HG03066 (cell line): ENCODE data around the gene HDLBP.

Source experiments
- ATAC-seq: cut with Tn5 transposase; IDR thresholded peaks from one replicate; pipeline ENCODE4 v1.9.1; 2021; ENCODE audit warnings: low read depth; ENCODE audit not compliant: unreplicated experiment

Gene HDLBP, protein sequence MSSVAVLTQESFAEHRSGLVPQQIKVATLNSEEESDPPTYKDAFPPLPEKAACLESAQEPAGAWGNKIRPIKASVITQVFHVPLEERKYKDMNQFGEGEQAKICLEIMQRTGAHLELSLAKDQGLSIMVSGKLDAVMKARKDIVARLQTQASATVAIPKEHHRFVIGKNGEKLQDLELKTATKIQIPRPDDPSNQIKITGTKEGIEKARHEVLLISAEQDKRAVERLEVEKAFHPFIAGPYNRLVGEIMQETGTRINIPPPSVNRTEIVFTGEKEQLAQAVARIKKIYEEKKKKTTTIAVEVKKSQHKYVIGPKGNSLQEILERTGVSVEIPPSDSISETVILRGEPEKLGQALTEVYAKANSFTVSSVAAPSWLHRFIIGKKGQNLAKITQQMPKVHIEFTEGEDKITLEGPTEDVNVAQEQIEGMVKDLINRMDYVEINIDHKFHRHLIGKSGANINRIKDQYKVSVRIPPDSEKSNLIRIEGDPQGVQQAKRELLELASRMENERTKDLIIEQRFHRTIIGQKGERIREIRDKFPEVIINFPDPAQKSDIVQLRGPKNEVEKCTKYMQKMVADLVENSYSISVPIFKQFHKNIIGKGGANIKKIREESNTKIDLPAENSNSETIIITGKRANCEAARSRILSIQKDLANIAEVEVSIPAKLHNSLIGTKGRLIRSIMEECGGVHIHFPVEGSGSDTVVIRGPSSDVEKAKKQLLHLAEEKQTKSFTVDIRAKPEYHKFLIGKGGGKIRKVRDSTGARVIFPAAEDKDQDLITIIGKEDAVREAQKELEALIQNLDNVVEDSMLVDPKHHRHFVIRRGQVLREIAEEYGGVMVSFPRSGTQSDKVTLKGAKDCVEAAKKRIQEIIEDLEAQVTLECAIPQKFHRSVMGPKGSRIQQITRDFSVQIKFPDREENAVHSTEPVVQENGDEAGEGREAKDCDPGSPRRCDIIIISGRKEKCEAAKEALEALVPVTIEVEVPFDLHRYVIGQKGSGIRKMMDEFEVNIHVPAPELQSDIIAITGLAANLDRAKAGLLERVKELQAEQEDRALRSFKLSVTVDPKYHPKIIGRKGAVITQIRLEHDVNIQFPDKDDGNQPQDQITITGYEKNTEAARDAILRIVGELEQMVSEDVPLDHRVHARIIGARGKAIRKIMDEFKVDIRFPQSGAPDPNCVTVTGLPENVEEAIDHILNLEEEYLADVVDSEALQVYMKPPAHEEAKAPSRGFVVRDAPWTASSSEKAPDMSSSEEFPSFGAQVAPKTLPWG (N-terminal part only)

DNA sequence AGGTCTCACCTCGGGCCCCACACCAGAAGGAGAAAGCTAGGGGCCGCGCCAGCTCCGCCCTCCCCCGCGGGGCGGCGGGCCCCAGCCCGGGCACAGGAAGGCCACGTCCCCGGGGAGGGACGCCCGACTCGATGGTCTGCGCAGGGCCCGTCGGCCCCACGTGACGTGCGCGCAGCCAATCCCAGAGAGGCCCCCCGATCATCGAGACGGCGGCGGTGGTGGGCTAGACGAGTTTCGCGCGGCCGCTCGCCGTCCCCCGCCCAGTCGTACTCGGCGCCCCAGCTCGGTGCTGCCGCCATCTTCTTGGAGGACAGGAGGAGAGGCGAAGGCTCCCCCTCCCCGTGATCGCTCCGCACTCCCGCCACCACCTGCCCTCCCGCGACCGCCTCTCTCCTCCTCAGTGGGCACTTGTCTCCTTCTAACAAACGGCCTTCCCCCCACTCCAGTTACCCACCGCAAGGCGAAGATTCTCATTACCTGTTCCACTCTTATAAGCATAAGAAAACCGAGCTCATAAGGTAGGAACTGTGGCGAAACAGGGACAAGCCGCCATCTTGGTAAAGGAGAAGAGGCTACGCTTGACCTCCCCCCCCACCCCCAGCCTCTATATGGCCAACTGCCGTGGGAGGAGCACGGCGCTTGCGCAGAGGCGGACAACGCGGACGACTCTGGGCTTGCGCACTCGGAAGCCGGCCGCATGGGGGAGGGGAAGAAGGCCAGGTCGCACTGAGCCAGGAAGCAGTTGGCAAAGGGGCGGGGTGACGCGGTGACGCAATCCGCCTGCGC lies at the start of gene HDLBP:
Gene HDLBP, minus strand, starts transcription at position 580 of the 786 bp plus-strand sequence. CDS start 48,803 bp downstream, outside the sequence.
- peak; percentile 72 for ATAC-seq

DNA sequence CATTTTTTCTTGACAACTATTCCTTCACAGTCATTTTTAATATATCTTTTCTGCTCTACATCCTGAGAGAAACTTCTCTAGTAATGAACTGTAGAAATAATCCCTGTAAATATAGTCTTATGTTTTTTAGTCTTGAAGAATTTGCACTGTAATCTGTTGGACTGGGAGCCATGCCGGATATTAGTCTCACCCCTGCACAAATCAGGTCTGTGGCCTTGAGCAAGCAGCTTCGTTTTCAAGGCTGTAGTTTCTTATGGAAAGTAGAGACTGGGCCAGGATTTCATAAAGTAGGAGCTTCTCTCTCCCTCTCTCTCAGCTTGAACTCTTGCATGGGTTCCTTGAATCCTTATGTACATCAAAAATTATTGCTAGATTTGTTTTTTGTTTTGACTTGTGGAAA lies 49.3 kb upstream of the HDLBP start:
- ATAC-seq = no peak

DNA sequence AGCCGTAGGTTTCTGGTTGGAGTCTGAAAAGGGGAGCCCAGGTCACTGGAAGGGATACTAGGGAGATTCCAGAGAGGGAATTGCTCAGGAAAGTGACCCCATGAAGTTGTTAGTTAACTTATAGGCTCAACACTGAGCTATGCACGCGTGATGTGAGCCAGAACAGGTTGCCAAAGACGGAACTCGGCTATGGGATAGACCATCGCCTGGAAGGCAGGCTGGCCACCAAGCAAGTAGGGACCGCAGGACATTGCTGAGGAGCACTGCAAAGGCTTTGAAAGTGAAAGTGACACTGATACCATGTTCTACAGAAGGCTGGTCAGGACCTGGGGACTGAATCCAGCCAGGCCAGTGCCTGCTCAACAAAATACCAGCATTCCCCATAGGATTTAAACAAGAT lies 48.0 kb upstream of the HDLBP start:
- ATAC-seq = no peak

DNA sequence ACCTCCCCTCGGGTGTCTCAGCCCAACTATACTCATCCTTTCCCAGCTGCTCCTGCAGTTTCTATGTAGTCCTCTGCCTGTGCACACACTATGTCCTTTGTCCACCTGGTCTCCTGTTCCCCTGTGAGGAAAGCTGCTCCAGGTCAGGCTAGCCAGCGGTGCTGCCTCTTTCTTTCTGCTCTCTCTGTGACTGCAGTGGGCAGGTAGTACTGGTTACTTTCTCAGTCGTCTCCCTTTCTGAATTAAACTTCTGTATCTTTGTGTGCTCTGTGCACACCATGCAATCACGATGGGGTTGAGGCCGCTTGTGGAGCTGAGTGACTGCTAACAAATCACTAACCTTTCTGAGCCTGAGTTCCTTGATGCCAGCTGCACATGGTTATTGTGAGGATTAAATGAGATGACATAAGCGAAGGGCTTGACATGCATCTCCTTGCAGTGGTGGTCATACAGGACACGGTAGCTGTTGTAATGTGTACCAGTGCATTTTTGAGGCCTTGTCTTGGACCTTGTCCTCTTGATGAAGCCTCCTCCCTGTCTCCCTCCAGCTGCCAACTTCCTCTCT lies 44.1 kb upstream of the HDLBP start:
- no peak for ATAC-seq

DNA sequence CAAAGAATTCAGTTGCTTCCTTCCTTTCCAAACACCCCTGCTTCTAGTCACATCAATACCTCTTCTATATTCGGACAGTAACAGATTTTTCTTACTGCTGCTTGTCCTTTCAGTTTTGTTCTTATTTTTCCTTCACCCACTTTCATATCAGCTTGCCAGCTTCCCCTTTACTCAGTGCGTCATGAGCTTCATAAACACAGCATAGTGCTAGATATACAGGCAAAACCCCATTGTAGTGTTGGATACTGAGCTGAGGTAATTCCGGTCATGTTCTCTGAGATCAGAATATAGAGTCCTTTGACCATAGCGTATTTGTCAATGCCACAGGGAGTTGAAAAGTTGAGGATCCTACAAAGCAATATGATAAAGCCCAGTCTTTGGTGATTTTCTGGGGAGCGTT lies 43.0 kb upstream of the HDLBP start:
- no peak for ATAC-seq

DNA sequence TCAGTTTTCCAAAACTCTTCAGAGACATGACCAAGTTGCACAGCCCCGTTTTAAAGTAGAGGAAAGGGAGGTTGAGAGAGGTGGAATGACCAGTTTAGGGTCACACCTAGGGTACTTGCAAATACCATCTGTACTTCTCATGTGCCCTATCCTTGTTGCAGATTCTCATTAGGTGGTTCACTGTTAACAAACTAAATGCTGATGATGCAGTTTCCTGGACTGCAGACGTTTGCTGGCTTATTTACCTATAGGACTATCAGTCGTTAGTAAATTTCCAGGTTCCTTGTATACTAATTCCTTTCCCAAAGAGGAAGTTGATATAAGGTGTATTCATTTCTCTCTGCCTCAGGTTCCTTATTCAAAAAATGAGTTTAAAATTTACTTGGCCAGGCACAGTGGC lies 42.1 kb upstream of the HDLBP start:
- ATAC-seq = no peak

DNA sequence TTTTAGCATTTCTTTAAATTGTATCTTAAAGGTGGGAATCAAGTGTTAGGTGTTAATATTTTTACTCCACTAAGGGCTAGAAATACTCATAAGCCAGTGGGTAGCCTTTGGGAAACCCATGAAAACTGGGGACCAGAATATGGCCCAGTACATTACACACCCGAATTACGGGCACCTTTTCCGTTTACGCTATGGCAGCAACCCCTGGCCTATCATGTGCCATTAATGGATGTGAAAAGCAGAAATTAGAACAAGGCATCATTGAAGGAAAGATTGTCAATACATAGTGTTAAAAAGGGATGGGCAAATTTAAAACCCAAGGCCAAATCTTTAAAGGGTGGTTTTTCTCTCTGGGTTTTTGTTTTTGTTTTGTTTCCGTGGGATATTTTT lies 41.4 kb upstream of the HDLBP start:
- no peak for ATAC-seq

DNA sequence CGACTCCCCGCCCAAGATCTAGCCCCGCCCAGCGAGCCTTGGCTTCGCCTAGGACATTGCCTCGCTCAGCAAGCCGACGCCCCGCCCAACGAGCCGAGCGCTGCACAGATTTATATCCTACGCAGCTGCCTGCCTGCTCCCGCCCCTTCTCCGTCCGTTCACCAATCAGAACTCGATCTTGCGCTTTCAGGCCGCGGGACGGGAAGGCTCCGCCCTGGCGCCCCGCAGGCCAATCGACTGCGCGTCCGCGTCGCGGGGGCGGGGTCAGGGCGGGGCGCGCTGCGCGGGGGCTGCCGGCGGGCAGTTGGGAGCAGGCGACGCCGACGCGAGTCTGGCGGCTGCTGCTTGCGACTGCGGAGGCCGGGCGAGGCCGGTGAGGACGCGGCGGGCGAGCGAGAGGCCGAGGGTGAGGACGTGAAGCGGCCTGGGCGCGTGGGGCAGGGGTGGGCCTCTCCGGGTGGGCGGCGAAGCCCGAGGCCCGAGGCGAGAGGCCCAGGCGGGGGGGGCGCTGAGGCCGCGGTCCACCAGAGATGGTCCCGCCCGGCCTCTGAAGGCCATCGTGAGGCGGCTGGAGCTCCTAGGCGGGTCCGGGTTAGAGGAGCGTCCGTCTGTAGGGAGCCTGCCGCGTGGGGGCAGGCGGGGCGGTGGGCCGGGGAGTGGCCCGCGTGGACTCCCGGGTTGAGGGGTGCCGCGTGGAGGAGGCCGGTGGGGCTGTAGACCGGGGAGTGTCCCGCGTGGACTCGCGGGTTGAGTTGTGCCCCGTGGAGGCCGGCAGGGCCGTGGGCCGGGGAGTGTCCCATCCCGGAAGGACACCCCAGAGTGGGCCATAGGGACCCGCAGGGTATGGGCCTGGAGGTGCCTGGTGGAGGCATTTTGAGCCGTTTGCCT lies 40.8 kb upstream of the HDLBP start, which contains the start of gene FARP2:
Gene FARP2, plus strand, starts transcription at position 303 of the 888 bp plus-strand sequence. CDS start 16,823 bp downstream, outside the sequence.
- peak; percentile 87 for ATAC-seq

DNA sequence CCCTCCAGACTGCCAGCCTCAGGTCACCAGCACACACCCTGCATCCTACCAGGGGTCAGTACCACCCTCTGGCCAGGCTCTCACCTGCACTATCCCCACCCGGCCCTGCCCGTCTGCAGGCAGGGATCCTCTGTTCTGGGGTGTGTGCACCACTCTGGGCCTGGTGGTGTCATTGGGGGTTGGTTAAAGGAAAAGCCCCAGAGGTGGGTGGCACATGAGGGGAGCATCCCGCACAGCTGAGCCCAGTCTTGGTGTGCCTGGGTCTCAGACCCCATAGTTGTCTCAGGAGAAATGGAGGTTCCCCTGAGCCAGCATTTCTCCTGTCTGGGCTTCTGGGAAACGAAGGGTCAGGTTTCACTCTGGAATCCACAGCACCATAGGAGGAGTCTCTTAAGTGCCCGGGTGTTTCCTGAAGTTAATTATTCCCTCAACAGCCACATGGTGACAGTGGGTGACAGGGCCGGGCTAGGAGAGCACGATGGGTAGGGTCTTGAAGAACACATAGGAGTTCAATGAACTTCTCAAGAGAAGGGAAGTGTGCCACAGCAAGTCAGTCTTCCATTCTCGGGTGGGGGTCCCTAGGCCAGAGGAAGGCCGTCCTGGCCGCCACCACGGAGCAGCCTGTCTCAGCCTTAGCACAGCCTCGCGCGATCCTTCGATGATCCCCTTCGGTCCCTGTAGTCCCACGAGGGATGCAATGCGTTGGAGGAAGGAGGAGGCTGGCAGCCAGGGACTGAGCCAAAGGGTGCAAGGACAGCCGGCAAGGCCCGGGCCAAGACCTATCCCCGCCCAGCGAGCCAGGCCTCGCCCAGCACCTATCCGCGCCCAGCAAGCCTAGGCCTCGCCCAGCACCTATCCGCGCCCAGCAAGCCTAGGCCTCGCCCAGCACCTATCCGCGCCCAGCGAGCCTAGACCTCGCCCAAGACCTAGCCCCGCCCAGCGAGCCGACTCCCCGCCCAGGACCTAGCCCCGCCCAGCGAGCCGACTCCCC lies 39.5 kb upstream of the HDLBP start:
- ATAC-seq = no peak

DNA sequence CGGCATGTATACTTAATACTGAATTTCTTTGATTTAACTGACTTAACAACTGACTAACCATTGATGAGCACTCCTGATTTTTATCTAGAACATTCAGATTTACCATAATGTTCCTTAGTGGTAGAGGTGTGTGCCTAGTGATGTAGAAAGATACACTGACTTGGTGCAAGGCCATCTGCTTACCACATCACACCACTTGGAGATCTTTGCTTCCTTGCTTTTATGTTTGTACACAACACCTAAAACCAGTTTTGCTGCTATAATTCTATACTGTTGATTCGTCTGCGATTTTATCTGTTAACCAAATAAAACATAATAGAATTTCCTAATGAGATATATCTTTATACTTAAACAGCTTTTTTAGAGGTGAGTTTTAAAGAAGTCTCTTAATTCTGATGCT lies 36.8 kb upstream of the HDLBP start:
- ATAC-seq = no peak

DNA sequence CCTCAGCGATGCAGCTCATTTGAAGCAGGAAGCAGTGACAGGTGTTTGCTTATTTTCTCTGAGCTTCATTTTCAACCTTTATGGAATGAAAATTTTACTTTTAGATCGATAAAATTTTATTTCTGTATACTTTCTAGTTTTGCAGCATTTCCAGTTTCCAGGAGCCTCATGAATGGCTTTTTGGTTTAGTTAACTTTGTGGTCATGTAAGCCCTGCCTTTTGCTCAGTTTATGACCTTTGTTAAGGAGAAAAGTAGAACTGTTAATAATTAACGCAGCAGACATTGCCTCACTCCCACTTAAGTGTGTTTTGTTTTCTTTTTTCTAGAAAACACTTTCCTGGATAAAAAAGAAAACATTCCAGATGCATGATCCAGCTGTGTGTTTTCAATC lies 36.2 kb upstream of the HDLBP start:
- no peak for ATAC-seq

DNA sequence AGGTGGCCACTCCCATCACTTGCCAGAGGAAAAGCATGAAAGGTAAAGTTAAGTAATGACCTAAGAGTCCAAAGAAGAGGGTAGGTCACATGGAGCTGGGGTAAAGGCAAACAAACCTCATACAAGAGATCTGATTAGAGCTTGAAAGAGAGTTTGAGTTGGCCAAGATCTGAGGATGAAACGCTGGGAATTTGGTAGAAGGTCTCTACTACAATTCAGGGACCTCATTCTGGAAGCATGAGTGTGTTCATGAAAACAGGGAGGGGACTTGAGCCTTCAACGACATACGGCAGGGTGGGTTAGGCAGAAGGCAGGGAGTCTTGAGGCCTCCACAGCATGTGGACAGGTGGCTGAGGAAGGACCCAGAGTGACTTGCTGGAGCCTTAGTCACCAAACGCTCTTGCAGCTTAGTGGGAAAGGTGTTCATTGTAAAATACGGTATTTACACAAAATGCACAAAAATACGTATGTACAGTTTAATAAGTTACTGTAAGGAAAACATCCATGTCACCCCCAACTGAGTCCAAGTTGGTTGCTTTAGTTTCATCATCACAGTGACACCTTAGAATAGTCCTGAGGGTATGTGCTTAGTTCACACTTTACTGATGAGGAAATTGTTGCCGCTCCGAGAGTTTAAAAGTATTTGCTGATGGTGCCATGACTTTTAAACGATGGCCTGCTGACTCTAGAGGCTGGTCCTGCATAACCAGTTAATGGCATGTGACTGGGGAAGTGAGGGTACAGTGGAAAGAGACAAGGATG lies 35.6 kb upstream of the HDLBP start:
- ATAC-seq = no peak

DNA sequence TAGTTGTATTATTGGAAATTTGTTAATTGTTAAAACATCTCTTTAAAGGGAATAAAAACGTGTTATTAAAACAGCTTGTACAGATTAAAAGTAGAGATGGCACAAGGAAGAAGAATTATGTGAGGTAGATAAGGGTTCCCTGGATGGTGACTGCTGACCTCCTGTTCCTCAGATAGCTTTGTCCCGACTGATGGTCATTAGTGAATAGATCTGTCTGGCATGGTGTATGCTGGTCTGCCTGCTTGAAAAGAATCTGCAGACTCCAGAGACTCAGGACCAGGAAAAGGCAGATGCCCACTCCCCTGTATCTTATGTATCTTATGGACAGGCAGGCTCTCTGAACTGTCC lies 35.0 kb upstream of the HDLBP start:
- ATAC-seq = no peak

DNA sequence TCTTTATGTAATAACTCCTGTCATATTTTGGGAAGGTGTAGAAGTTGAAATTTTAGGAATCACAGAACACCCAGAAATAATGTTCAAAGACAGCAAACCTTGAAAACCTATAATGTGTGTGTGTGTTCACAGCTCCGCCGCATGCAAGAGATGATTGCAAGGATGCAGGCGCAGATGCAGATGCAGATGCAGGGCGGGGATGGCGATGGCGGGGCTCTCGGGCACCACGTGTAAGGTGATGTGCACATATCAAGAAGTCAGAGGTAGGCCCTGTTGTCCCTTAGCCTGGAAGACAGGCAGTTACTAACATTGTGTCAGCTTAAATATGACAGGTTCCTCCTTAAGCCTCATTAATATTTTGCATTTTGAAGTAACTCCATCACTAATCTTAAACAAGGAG lies 34.5 kb upstream of the HDLBP start:
- no peak for ATAC-seq

DNA sequence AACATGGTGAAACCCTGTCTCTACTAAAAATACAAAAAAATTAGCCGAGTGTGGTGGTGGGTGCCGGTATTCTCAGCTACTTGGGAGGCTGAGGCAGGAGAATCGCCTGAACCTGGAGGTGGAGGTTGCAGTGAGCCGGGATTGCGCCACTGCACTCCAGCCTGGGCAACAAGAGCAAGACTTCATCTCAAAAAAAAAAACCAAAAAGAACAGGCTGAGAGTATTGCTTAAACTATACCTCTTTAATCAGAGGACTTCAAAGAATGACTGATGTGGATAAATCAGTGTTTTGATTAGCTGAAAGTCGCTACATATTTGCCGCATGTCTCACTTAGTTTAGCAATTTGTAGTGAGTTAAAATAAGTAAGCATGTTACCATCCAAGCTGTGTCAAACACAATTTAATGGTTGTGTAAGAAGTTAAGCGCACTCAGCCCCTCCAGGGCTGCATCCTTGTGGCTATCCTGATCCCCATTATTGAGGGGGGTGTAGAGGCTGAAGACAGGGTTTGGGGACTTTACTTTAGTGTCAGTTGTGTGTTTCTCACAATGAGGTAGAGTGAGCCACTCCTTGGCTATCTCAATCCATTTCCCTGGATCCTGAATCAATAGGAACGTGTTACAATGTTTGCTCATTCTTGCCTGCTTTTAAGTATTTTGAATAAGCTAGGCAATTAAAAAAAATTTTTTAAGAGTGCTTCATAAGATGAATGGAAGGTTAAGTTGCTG lies 29.6 kb upstream of the HDLBP start:
- no peak for ATAC-seq

DNA sequence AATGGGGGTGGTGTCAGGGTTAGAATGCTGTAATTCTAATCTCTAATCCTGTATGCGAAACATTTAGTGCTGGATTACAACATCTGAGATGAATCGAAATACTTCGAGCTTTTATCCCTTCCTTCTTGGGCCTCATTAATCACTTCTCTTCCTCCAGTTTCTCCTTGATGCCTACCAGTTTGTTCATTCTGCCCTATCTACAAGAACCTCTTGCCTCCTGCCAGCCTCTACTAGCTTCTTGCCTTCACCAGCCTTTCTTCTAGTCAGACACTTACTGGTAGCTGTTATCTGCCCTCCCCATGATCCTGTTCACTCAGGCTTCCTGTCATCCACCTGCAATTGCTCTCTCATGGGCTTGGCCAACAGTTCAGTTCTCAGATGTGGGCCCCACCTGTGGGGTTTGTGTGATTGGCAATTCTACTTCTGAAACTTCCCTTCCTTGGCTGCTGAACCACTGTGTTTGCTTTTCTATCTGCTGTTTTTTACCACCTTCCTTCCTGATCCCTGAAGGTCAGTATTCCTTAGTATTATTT lies 25.2 kb upstream of the HDLBP start:
- no peak for ATAC-seq
